Aorta (tissue), 5 donors: ENCODE measurements around the gene C4orf36. TPM values are rescaled to one million over a fixed set of nuclear protein-coding genes. Genes with fewer than 3 reads are reported as not detected.
A peak's percentile ranks its signal among the peaks of the same experiment; 100 is the strongest.

ENCODE experiments used
- ATAC-seq: fragments of 200-7000 bp; cut with Tn5 transposase; one replicate; pipeline ENCODE4 v1.9.1; 2022; ENCODE audit warnings: moderate library complexity; ENCODE audit not compliant: low FRiP score
- DNase-seq, 2 donors: peaks; one replicate each; pipeline ENCODE4 v3.0.0-alpha.2; 2020
- H3K27ac ChIP-seq, 2 donors: one replicate each; pipeline ENCODE4 v1.5.1; 2013; ENCODE audit warnings: low read length in 2 of 2, mild to moderate bottlenecking in 2 of 2, moderate library complexity in 2 of 2, control low read depth in 1 of 2, inconsistent platforms in 1 of 2, low read depth in 1 of 2
- H3K27me3 ChIP-seq, 2 donors: one replicate each; pipeline ENCODE4 v1.6.1; 2013; ENCODE audit warnings: control low read depth in 1 of 2, low read length in 1 of 2, mild to moderate bottlenecking in 1 of 2, moderate library complexity in 1 of 2; ENCODE audit not compliant: insufficient read depth in 2 of 2, control insufficient read depth in 1 of 2
- H3K36me3 ChIP-seq, 2 donors: one replicate each; pipeline ENCODE4 v1.6.1; 2013; ENCODE audit warnings: control low read depth in 1 of 2, low read length in 1 of 2, mild to moderate bottlenecking in 1 of 2; ENCODE audit not compliant: insufficient read depth in 2 of 2, control insufficient read depth in 1 of 2
- H3K4me1 ChIP-seq, 2 donors: one replicate each; pipeline ENCODE4 v1.6.1; 2013; ENCODE audit warnings: low read length in 2 of 2, control low read depth in 1 of 2, mild to moderate bottlenecking in 1 of 2, moderate library complexity in 1 of 2; ENCODE audit not compliant: insufficient read depth in 2 of 2, control insufficient read depth in 1 of 2
- H3K4me3 ChIP-seq, 2 donors: one replicate each; pipeline ENCODE4 v1.5.1; 2013; ENCODE audit warnings: low read length in 2 of 2, control low read depth in 1 of 2, mild to moderate bottlenecking in 1 of 2
- H3K9me3 ChIP-seq: one replicate; pipeline ENCODE4 v1.6.1; 2013; ENCODE audit warnings: mild to moderate bottlenecking, low read length; ENCODE audit not compliant: control insufficient read depth
- whole genome bisulfite sequencing, 2 donors: extraction: QIAGEN DNeasy Blood & Tissue Kit; methylation state at CpG; one replicate each; pipeline ENCODE4 v1.1.7; 2013; 5-methylcytosine and 5-hydroxymethylcytosine counted together
- intact Hi-C, 2 donors: fragments of 100-400 bp; cut with DNase I; formaldehyde crosslinking; loops; one replicate each; pipeline versions ENCODE4 v1.14.2 to v1.15.0; 2022
- polyA plus RNA-seq, 2 donors: library from polyadenylated mRNA; stranded (reverse); fragments of 200-250 nt; gene quantifications; one replicate each; pipeline ENCODE4 v1.2.3, GENCODE V29; 2013
- total RNA-seq, 2 donors: library from RNA; stranded (reverse); fragmentation: NEBNext Ultra II Directional; extraction: Animal tissue kit (Norgen Biotek cat#: 25700); gene quantifications; one replicate each; pipeline ENCODE4 v1.2.1, GENCODE V29; 2021
- donor health status: healthy with polysubstance abuse.
- donor health status: Bipolar disorder and iron deficiency.
- donor health status: DM: no; HTN: no; CAD: no.
- donor health status: DM: no; HTN: no; CAD: no.
- donor health status: DM: yes; HTN: yes; CAD: no.

C4orf36 gene
- total and polyA plus RNA-seq, 4 donors, result 0.36 to 1.2 TPM; not detected in 2

DNA sequence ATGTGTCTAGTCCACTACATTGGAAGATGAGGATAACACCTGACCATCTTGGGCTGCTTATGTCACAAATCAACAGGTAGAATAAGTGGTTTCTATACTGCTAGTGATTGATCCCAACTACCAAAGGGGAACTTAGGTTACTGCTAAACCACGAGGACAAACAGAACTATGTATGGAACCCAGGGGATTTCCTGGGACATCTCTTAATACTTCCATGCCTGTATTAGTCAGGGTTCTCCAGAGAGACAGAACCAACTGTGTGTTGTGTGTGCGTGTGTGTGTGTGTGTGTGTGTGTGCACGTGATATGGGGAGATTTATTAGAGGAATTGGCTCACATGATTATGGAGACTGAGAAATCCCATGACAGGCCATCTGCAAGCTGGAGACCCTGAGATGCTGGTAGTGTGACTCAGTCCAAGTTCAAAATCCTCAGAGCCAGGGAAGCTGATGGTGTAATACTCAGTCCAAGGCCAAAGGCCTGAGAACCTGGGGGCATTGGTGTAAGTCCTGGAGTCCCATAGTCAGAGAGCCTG lies 26.4 kb upstream of the C4orf36 start:
- H3K4me1 ChIP-seq, result no peaks in the 10 kb centered on the region
- no peak overlapping the region for H3K4me3 ChIP-seq
- H3K27me3 ChIP-seq, result no peaks in the 10 kb centered on the region
- intact Hi-C loops, result no loop called here
- no peak for ATAC-seq
- H3K36me3 ChIP-seq, result no peaks in the 10 kb centered on the region
- no peaks in the 10 kb centered on the region for H3K9me3 ChIP-seq
- 46 to 64% methylated on average over 3 of the region's 3 CpGs for WGBS, 2 donors
- DNase-seq, result no peak
- no peak overlapping the region for H3K27ac ChIP-seq

GRCh38 chr4:86917212-86918039 lies 25.2 kb upstream of the C4orf36 start:
- Histone ChIP-seq H3K27ac (no peak overlapping the region), H3K4me3 (no peak overlapping the region), H3K36me3 (no peaks in the 10 kb centered on the region), H3K9me3 (no peaks in the 10 kb centered on the region), H3K4me1 (no peaks in the 10 kb centered on the region), H3K27me3 (no peaks in the 10 kb centered on the region)
- DNase-seq, result no peak
- ATAC-seq, result no peak
- WGBS, 2 donors, result 92 to 96% methylated on average over 4 of the region's 4 CpGs
- intact Hi-C loops, result no loop called here

DNA sequence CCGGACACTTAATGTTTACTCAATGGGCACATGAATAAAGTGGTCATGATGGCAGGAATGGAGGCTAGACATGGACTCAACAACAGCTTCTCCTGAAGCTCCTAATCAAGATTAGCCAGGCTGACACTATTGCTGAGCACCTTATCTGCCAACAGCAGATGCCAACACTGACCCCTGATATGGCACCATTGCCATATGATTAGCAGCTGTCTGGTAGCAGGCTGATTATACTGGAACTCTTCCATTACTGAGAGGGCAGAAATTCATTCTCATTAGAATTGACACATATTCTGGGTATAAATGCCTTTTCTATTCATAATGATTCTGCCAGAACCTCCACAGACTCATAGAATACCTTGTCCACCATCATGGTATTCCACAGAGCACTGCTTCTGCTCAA lies 24.2 kb upstream of the C4orf36 start:
- H3K9me3 ChIP-seq, result no peaks in the 10 kb centered on the region

GRCh38 chr4:86910820-86911684 lies 18.8 kb upstream of the C4orf36 start:
- Histone ChIP-seq H3K4me1 (peaks cover 0 to 3% of the 10 kb centered on the region in 2 donors), H3K9me3 (no peaks in the 10 kb centered on the region), H3K4me3 (no peak overlapping the region), H3K27me3 (no peaks in the 10 kb centered on the region), H3K36me3 (no peaks in the 10 kb centered on the region), H3K27ac (no peak overlapping the region)
- WGBS, 2 donors, result 88 to 90% methylated on average over 7 of the region's 7 CpGs
- intact Hi-C loops, result no loop called here
- no peak for ATAC-seq
- DNase-seq, result no peak

More for the DNA sequence above, 24.2 kb upstream of the C4orf36 start:
- ATAC-seq, result no peak
- WGBS, 2 donors, result 0 to 92% methylated on average over 1 of the region's 1 CpG
- Histone ChIP-seq H3K4me1 (no peaks in the 10 kb centered on the region), H3K27me3 (no peaks in the 10 kb centered on the region), H3K27ac (no peak overlapping the region), H3K4me3 (no peak overlapping the region), H3K36me3 (no peaks in the 10 kb centered on the region)
- intact Hi-C loops, result no loop called here
- no peak for DNase-seq

- H3K27ac ChIP-seq, result no peak overlapping the region
- no peaks in the 10 kb centered on the region for H3K27me3 ChIP-seq
- 89 to 91% methylated on average over 5 of the region's 5 CpGs for WGBS, 2 donors
- H3K4me1 ChIP-seq, result peaks cover 0 to 3% of the 10 kb centered on the region in 2 donors
- ATAC-seq (no peak), DNase-seq (no peak)
- H3K36me3 ChIP-seq, result no peaks in the 10 kb centered on the region
- H3K9me3 ChIP-seq, result no peaks in the 10 kb centered on the region
- H3K4me3 ChIP-seq, result no peak overlapping the region
- intact Hi-C loops, result no loop called here
These were observed 18.1 kb upstream of the C4orf36 start for GRCh38 chr4:86910369-86910768.

- no peak for DNase-seq
- H3K4me3 ChIP-seq, result no peak overlapping the region
These were observed 17.5 kb upstream of the C4orf36 start for GRCh38 chr4:86909546-86910295.

GRCh38 chr4:86908251-86908657 lies 16.0 kb upstream of the C4orf36 start:
- WGBS, 2 donors, result 0 to 2% methylated on average over 2 of the region's 2 CpGs
- intact Hi-C loops, result no loop called here
- H3K4me1 ChIP-seq, result peaks cover 0 to 3% of the 10 kb centered on the region in 2 donors
- H3K27me3 ChIP-seq, result no peaks in the 10 kb centered on the region
- H3K36me3 ChIP-seq, result no peaks in the 10 kb centered on the region
- no peak overlapping the region for H3K4me3 ChIP-seq
- H3K9me3 ChIP-seq, result no peaks in the 10 kb centered on the region
- no peak for DNase-seq
- ATAC-seq, result peak; percentile 51
- H3K27ac ChIP-seq, result peak overlapping the region in 1 of 2 donors; percentile 59

More at GRCh38 chr4:86909546-86910295, 17.5 kb upstream of the C4orf36 start:
- peaks cover 0 to 3% of the 10 kb centered on the region in 2 donors for H3K4me1 ChIP-seq
- no peaks in the 10 kb centered on the region for H3K9me3 ChIP-seq
- no peak for ATAC-seq
- no peak overlapping the region for H3K27ac ChIP-seq
- no peaks in the 10 kb centered on the region for H3K27me3 ChIP-seq
- intact Hi-C loops, result no loop called here
- H3K36me3 ChIP-seq, result no peaks in the 10 kb centered on the region
- WGBS, 2 donors, result 86 to 90% methylated on average over 8 of the region's 8 CpGs

GRCh38 chr4:86901864-86902263 lies 9.6 kb upstream of the C4orf36 start:
- ATAC-seq (no peak), DNase-seq (no peak)
- intact Hi-C loops, result loop anchor here in 1 of 2 donors (2.0 kb wide), 1 partner anchor 405 kb away; no protein-coding TSS in a partner anchor
- no peaks in the 10 kb centered on the region for H3K36me3 ChIP-seq
- no peaks in the 10 kb centered on the region for H3K9me3 ChIP-seq
- WGBS, 2 donors, result 96 to 97% methylated on average over 3 of the region's 3 CpGs
- no peaks in the 10 kb centered on the region for H3K4me1 ChIP-seq
- no peak overlapping the region for H3K4me3 ChIP-seq
- H3K27me3 ChIP-seq, result no peaks in the 10 kb centered on the region
- H3K27ac ChIP-seq, result no peak overlapping the region
